Loucy (cell line): ENCODE measurements around the gene TMPRSS13.

Experiments used
- H2AFZ ChIP-seq: fragments of 200-600 bp; sonication (generic); 2 replicates; pipeline ENCODE4 v1.6.0; 2016; ENCODE audit warnings: antibody characterized with exemption, mild to moderate bottlenecking, low read length, moderate library complexity
- H3F3A ChIP-seq: fragments of 200-600 bp; 2 replicates; pipeline ENCODE4 v1.6.0; 2016; ENCODE audit warnings: antibody characterized with exemption, low read depth, mild to moderate bottlenecking
- H3K27me3 ChIP-seq: fragments of 200-600 bp; sonication (generic); 2 replicates; pipeline ENCODE4 v1.6.1; 2014; ENCODE audit warnings: low read length, mild to moderate bottlenecking; ENCODE audit not compliant: insufficient read depth, poor library complexity, severe bottlenecking
- H3K36me3 ChIP-seq: fragments of 200-600 bp; sonication (generic); 2 replicates; pipeline ENCODE4 v1.6.1; 2016; ENCODE audit warnings: low read length; ENCODE audit not compliant: insufficient read depth
- H3K4me1 ChIP-seq: fragments of 200-600 bp; sonication (generic); 2 replicates; pipeline ENCODE4 v1.5.1; 2014; ENCODE audit warnings: low read length, mild to moderate bottlenecking; ENCODE audit not compliant: insufficient read depth, poor library complexity, severe bottlenecking
- H3K4me2 ChIP-seq: fragments of 200-600 bp; sonication (generic); 2 replicates; pipeline ENCODE4 v1.6.0; 2014; ENCODE audit warnings: antibody characterized with exemption, low read length, low read depth, mild to moderate bottlenecking; ENCODE audit not compliant: poor library complexity, severe bottlenecking
- H3K4me3 ChIP-seq: fragments of 200-600 bp; sonication (generic); 2 replicates; pipeline ENCODE4 v1.5.1; 2014; ENCODE audit warnings: low read length, mild to moderate bottlenecking, mixed read lengths; ENCODE audit not compliant: poor library complexity, severe bottlenecking
- H3K79me2 ChIP-seq: fragments of 200-600 bp; sonication (generic); 2 replicates; pipeline ENCODE4 v1.6.1; 2014; ENCODE audit warnings: low read length; ENCODE audit not compliant: insufficient read depth
- H3K9ac ChIP-seq: fragments of 200-600 bp; sonication (generic); 2 replicates; pipeline ENCODE4 v1.6.0; 2014; ENCODE audit warnings: mild to moderate bottlenecking, low read depth, low read length, moderate library complexity; ENCODE audit not compliant: poor library complexity, severe bottlenecking
- H3K9me2 ChIP-seq: fragments of 200-600 bp; sonication (generic); replicated peaks from 2 replicates; pipeline ENCODE4 v1.6.1; 2016; ENCODE audit warnings: low read depth, low read length, mixed read lengths
- H3K9me3 ChIP-seq: fragments of 200-600 bp; sonication (generic); 2 replicates; pipeline ENCODE4 v1.6.1; 2014; ENCODE audit warnings: mild to moderate bottlenecking, antibody characterized with exemption, low read length, low read depth; ENCODE audit not compliant: insufficient read depth
- H4K20me1 ChIP-seq: fragments of 200-600 bp; sonication (generic); 2 replicates; pipeline ENCODE4 v1.6.0; 2014; ENCODE audit warnings: antibody characterized with exemption, low read length, mild to moderate bottlenecking; ENCODE audit not compliant: insufficient read depth, poor library complexity, severe bottlenecking
- EZH2phosphoT487 ChIP-seq: fragments of 200-600 bp; IDR thresholded peaks from 2 replicates; pipeline ENCODE4 v1.6.1; 2018; ENCODE audit warnings: antibody characterized with exemption, mild to moderate bottlenecking, moderate library complexity, borderline replicate concordance
- TF ChIP-seq, protein P1 (sequence below): fragments of 200-600 bp; sonication (generic); conservative IDR thresholded peaks from 2 replicates; pipeline ENCODE4 v1.5.1; 2014; ENCODE audit warnings: mild to moderate bottlenecking, antibody characterized with exemption, low read length

TMPRSS13 gene

DNA sequence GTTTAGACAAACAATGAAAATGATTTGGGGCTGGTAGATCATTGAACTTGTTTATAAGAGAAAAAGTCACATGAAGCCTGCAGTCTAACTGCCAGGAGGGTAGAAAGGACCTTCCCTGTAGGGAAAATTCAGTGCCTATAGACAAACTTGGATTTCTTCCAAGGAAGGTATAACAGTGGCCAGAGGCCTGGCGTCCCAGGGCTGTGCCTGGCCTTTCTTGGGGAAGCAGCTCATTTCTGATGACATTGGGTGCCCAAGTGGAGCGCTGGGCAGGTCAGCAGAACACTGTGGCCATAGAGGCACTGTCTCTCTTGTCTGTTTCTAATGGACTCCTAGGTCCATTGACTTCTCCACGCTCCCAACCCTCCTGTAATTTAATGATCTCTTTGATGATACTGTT, 46.1 kb downstream of the TMPRSS13 start:
- no peak overlapping the region for H3K9ac ChIP-seq

DNA sequence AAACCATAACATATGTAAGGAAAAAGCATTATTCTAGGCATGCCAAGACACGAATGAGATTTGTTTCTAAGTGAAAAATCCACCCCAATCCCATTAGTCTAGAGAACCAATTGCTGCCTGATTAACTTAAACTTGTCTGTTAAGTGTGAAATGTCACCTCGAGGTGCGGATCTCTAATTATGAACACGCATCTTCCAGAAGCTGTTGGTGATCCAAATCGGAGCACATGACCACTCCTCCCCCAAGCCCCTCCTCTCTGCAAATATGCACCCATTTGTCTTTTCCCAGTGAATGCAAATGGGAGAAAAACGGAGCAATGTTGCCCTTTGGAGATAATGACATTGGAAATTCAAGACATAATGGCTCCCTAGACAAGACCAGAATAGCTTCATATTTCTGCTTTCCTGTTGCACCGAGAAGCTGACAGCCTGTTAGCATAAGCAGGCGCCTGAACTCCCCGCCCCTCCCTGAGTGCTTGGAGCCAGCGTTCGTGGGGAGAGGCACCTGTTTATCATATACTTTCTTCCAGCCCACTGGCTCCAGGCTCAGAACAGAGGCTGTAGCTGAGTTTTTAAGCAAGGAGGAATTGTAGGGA, 46.8 kb downstream of the TMPRSS13 start:
- Histone ChIP-seq H3K4me1 (no peaks in the 10 kb centered on the region), H3K4me3 (no peak overlapping the region), H3K79me2 (no peaks in the 10 kb centered on the region), H2AFZ (no peak overlapping the region), H3K36me3 (no peaks in the 10 kb centered on the region), H3K9ac (no peak overlapping the region), H3K9me2 (no peaks in the 10 kb centered on the region), H4K20me1 (no peaks in the 10 kb centered on the region), H3F3A (no peaks in the 10 kb centered on the region), H3K27me3 (no peaks in the 10 kb centered on the region), H3K4me2 (no peak overlapping the region), H3K9me3 (no peaks in the 10 kb centered on the region)
- TF ChIP-seq EZH2phosphoT487, result no peak
- TF ChIP-seq, protein P1, sequence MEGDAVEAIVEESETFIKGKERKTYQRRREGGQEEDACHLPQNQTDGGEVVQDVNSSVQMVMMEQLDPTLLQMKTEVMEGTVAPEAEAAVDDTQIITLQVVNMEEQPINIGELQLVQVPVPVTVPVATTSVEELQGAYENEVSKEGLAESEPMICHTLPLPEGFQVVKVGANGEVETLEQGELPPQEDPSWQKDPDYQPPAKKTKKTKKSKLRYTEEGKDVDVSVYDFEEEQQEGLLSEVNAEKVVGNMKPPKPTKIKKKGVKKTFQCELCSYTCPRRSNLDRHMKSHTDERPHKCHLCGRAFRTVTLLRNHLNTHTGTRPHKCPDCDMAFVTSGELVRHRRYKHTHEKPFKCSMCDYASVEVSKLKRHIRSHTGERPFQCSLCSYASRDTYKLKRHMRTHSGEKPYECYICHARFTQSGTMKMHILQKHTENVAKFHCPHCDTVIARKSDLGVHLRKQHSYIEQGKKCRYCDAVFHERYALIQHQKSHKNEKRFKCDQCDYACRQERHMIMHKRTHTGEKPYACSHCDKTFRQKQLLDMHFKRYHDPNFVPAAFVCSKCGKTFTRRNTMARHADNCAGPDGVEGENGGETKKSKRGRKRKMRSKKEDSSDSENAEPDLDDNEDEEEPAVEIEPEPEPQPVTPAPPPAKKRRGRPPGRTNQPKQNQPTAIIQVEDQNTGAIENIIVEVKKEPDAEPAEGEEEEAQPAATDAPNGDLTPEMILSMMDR, result no peak

More for the DNA sequence above, 46.1 kb downstream of the TMPRSS13 start:
- TF ChIP-seq, protein P1, result no peak
- no peak for TF ChIP-seq EZH2phosphoT487
- Histone ChIP-seq H3K4me2 (no peak overlapping the region), H3F3A (no peaks in the 10 kb centered on the region), H3K9me3 (no peaks in the 10 kb centered on the region), H3K4me3 (no peak overlapping the region), H3K9me2 (no peaks in the 10 kb centered on the region), H2AFZ (no peak overlapping the region), H3K79me2 (no peaks in the 10 kb centered on the region), H3K27me3 (no peaks in the 10 kb centered on the region), H4K20me1 (no peaks in the 10 kb centered on the region), H3K4me1 (no peaks in the 10 kb centered on the region), H3K36me3 (no peaks in the 10 kb centered on the region)

DNA sequence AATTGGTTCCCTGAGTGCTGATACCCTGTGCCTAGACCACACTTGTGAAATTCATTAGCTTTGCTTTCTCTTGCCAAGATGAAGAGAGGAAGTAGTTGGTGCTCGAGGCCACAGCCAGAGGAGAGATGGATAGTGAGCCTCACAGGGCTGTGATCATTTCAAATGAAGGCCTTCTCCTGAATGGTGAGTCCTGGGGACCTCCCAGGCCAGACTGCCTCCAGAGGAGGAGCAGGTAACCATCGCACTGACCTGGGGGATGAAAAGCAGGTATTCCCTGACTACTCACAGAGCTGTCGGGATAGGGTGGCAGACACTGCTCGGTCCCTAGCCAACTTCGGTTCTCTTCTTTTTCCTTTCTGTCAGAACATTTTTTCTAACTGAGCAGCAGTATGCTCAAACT, 48.0 kb downstream of the TMPRSS13 start:
- no peak overlapping the region for H3K9ac ChIP-seq
- H3K27me3 ChIP-seq, result peaks cover 8% of the 10 kb centered on the region
- H3K36me3 ChIP-seq, result no peaks in the 10 kb centered on the region
- no peak overlapping the region for H3K4me2 ChIP-seq
- peaks cover 6% of the 10 kb centered on the region for H3K4me1 ChIP-seq
- TF ChIP-seq, protein P1, result no peak
- no peak for TF ChIP-seq EZH2phosphoT487
- H2AFZ ChIP-seq, result no peak overlapping the region
- no peak overlapping the region for H3K4me3 ChIP-seq
- no peaks in the 10 kb centered on the region for H3F3A ChIP-seq
- no peaks in the 10 kb centered on the region for H3K9me2 ChIP-seq
- no peaks in the 10 kb centered on the region for H3K79me2 ChIP-seq
- H3K9me3 ChIP-seq, result no peaks in the 10 kb centered on the region
- H4K20me1 ChIP-seq, result no peaks in the 10 kb centered on the region
